Dendritic cell treated with granulocyte-macrophage colony-stimulating factor and Interleukin-4, amounts not matched to agents 40 ng/mL and 50 ng/mL, for 4 days (primary cell): ENCODE results near the gene RBM19.

ENCODE experiments used
- H3K27ac Mint-ChIP-seq: one replicate; pipeline ENCODE4 v1.8.0; 2022; ENCODE audit warnings: mild to moderate bottlenecking, mixed read lengths
- H3K27me3 Mint-ChIP-seq: one replicate; pipeline ENCODE4 v1.8.0; 2022; ENCODE audit warnings: mild to moderate bottlenecking, mixed read lengths
- H3K36me3 Mint-ChIP-seq: one replicate; pipeline ENCODE4 v1.8.0; 2022; ENCODE audit warnings: low read depth, mixed read lengths
- H3K4me1 Mint-ChIP-seq: one replicate; pipeline ENCODE4 v1.8.0; 2022; ENCODE audit warnings: low read depth, mixed read lengths
- H3K4me3 Mint-ChIP-seq: one replicate; pipeline ENCODE4 v1.8.0; 2022; ENCODE audit warnings: mild to moderate bottlenecking, moderate library complexity, mixed read lengths
- H3K9me3 Mint-ChIP-seq: one replicate; pipeline ENCODE4 v1.8.0; 2022; ENCODE audit warnings: mixed read lengths
- intact Hi-C: fragments of 100-400 bp; cut with micrococcal nuclease; formaldehyde crosslinking; loops from one replicate; pipeline ENCODE4 v1.15.0; 2022

RBM19 gene

DNA sequence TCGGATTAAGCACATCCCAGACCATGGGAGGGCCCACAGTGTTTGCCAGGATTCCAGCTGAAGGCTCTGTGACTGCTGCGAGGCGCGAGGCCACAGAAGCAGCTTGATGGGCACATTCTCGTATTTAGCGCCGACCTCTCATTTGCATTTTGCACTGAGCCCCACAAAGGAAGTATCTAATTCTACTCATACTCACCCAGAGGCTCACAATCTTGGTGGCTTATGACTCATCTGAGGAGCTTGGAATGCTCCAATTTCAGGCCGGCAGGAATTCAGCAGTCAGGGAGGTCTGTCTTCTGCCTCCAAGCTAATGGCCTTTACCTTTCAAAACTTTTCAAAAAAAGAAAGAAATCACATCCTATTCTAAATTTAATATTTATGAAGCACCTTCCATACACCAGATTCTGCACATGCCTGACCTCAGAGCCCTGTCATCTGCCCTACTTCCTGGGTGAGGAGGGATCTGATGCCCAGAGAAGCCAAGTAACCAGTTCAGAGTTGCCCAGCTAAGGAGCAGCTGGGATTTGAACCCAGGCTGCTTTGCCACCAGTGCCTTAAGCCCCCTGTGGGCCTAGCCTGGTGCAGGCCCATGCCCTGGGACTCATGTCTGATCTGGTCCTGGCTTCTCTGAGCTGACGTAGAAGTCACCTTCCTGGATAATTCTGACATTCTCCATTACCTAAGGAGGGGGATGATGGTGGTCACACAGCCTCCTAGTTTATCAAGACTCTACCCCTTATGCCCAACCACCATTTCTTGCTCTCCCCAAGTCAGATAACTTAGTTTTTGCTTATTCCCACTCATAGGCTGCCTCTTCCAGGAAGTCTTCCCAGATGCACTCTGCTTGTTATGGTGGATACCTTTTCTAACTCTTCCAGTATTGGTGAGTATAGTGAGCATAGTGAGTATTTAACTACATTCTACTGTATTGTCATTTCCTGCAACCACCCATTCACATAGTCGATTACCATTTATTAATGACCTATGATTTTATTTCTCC lies 198.9 kb downstream of the RBM19 start:
- Mint-ChIP-seq H3K36me3 (no peaks in the 10 kb centered on the region), H3K27ac (no peak overlapping the region), H3K27me3 (peaks cover 11% of the 10 kb centered on the region), H3K4me3 (no peak overlapping the region), H3K4me1 (no peaks in the 10 kb centered on the region), H3K9me3 (no peaks in the 10 kb centered on the region)
- intact Hi-C loops: no loop called here
